Omental fat pad (tissue), 4 donors: ENCODE measurements around the gene GLTPD2. TPM values are rescaled to one million over a fixed set of nuclear protein-coding genes. Genes with fewer than 3 reads are reported as not detected.
A peak's percentile ranks its signal among the peaks of the same experiment; 100 is the strongest.

Experiments
- ATAC-seq: fragments of 150-250 bp; one replicate; pipeline ENCODE4 v1.9.1; 2016; ENCODE audit warnings: mild to moderate bottlenecking, moderate library complexity; ENCODE audit not compliant: low FRiP score
- DNase-seq: peaks from one replicate; pipeline ENCODE4 v3.0.0-alpha.2; 2019; ENCODE audit warnings: low spot score
- total RNA-seq, 4 donors: library from RNA; depleted of rRNA; stranded (reverse); fragments of >200 nt; gene quantifications; one replicate each; pipeline ENCODE4 v1.1.0, GENCODE V29; 2016
- TF ChIP-seq, protein P1 (sequence below), 3 donors: fragments of 450-650 bp; IDR thresholded peaks; one replicate each; pipeline ENCODE4 v1.5.1; 2016 to 2017; ENCODE audit warnings: antibody characterized with exemption in 3 of 3, mild to moderate bottlenecking in 3 of 3, moderate library complexity in 2 of 3

GLTPD2 gene
- total RNA-seq, 4 donors from 2014 or later = not detected

GRCh38 chr17:4806777-4807604 lies 18.2 kb downstream of the GLTPD2 start, which contains the start of gene PLD2:
PLD2 (plus strand) TSS chr17:4807152; CDS start chr17:4807773, 621 bp downstream.
- ATAC-seq (peak; percentile 96), DNase-seq (peak; percentile 56)
- TF ChIP-seq, protein P1, sequence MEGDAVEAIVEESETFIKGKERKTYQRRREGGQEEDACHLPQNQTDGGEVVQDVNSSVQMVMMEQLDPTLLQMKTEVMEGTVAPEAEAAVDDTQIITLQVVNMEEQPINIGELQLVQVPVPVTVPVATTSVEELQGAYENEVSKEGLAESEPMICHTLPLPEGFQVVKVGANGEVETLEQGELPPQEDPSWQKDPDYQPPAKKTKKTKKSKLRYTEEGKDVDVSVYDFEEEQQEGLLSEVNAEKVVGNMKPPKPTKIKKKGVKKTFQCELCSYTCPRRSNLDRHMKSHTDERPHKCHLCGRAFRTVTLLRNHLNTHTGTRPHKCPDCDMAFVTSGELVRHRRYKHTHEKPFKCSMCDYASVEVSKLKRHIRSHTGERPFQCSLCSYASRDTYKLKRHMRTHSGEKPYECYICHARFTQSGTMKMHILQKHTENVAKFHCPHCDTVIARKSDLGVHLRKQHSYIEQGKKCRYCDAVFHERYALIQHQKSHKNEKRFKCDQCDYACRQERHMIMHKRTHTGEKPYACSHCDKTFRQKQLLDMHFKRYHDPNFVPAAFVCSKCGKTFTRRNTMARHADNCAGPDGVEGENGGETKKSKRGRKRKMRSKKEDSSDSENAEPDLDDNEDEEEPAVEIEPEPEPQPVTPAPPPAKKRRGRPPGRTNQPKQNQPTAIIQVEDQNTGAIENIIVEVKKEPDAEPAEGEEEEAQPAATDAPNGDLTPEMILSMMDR (IDR thresholded peaks at IDR 0.05) = no peak

DNA sequence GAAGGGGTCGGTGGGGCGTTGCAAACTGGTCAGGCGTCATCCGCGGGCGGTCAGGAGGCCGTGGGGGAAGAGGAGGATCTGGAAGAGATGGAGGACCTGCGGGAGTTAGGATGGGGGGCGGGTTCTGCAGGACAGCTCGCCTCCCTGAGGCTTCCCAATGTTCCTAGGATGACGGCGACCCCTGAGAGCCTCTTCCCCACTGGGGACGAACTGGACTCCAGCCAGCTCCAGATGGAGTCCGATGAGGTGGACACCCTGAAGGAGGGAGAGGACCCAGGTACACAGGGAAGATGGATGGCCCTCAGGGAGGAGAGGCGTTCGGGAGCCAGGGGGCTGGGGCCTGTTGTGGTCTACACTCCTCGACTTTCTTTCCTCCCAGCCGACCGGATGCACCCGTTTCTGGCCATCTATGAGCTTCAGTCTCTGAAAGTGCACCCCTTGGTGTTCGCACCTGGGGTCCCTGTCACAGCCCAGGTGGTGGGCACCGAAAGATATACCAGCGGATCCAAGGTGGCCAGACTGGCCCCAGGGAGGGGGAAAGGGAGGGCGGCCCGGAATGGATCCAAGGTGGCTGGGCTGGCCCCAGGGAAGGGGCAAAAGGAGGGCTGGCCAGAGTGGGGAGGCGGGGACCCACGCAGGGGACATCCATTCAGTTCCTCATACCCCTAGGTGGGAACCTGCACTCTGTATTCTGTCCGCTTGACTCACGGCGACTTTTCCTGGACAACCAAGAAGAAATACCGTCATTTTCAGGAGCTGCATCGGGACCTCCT lies 19.0 kb downstream of the GLTPD2 start:
- ATAC-seq = peak; percentile 5

GRCh38 chr17:4808378-4808767 lies 19.6 kb downstream of the GLTPD2 start:
- TF ChIP-seq, protein P1 (IDR thresholded peaks at IDR 0.05) = no peak
- DNase-seq (no peak), ATAC-seq (no peak)

More for the DNA sequence above, 19.0 kb downstream of the GLTPD2 start:
- DNase-seq = no peak
- TF ChIP-seq, protein P1 (IDR thresholded peaks at IDR 0.05) = no peak

DNA sequence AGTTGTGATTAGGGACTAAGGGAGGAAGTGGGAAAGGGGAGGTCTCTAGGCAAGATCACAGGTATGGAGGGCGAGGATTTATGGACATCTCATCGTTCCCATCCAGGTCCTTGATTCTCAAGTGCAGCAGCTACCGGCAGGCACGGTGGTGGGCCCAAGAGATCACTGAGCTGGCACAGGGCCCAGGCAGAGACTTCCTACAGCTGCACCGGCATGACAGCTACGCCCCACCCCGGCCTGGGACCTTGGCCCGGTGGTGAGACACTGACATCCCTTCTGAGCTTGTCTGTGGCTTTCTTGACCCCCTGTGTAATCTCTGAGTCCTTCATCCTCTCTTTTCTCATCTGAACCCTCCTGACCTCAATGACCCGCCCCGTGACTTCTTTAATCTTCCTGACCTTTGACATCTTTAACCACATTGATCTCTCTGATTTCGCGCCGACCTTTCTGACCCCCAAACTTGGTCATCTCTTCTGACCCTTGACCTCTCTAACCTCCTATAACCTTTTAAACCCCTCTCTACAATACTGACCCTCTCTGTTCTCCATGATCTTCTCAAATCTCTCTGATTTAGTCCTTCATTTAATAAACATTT lies 22.0 kb downstream of the GLTPD2 start:
- TF ChIP-seq, protein P1 (IDR thresholded peaks at IDR 0.05) = no peak

DNA sequence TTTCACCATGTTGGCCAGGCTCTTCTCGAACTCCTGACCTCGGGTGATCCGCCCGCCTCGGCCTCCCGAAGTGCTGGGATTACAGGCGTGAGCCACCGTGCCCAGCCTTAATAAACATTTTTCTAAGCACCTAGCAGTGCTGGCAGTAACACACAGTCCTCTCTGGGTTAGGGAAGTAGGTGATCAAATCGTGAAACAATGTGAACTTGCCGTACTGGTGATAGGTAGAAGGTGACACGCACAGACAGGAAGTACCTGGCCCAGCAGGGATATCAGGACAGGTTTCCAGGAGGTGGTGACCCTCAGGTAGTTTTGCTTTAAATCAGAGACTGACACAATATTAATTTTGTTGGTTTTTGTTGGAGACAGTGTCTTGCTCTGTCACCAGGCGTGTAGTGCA lies 22.7 kb downstream of the GLTPD2 start:
- no peak for ATAC-seq
- TF ChIP-seq, protein P1 (IDR thresholded peaks at IDR 0.05) = no peak

More for the DNA sequence above, 22.0 kb downstream of the GLTPD2 start:
- ATAC-seq (no peak), DNase-seq (no peak)

GRCh38 chr17:4812690-4813089 lies 23.9 kb downstream of the GLTPD2 start:
- TF ChIP-seq, protein P1 (IDR thresholded peaks at IDR 0.05) = no peak
- ATAC-seq (no peak), DNase-seq (no peak)

More for the DNA sequence above, 22.7 kb downstream of the GLTPD2 start:
- no peak for DNase-seq
